Measurements from ENCODE around the gene LYL1.

GRCh38 chr19:13055213-13056051 is 47.2 kb downstream of the LYL1 start:
- TF ChIP-seq CTCF (IDR thresholded peaks at IDR 0.05) = peak in 1 of 6 experiments; percentile 14
- TF ChIP-seq POLR2A (IDR thresholded peaks at IDR 0.05) = peak in 1 of 2 donors; percentile 50

Data from thyroid gland (tissue), 4 donors.